Mucosa of stomach (tissue), 1 donor: Measurements from ENCODE around the gene MAST2.

ENCODE experiments used
- H3K27me3 ChIP-seq: one replicate; pipeline ENCODE4 v1.7.0; 2013; ENCODE audit warnings: mild to moderate bottlenecking, low read length; ENCODE audit not compliant: control insufficient read depth, insufficient read depth
- H3K36me3 ChIP-seq: one replicate; pipeline ENCODE4 v1.7.0; 2013; ENCODE audit warnings: low read length; ENCODE audit not compliant: control insufficient read depth, insufficient read depth
- H3K4me1 ChIP-seq: one replicate; pipeline ENCODE4 v1.7.0; 2013; ENCODE audit warnings: mild to moderate bottlenecking, low read length; ENCODE audit not compliant: control insufficient read depth, insufficient read depth
- H3K4me3 ChIP-seq: one replicate; pipeline ENCODE4 v1.7.0; 2013; ENCODE audit warnings: low read length
- H3K9ac ChIP-seq: one replicate; pipeline ENCODE4 v1.7.0; 2013; ENCODE audit warnings: mild to moderate bottlenecking, low read length, moderate library complexity
- H3K9me3 ChIP-seq: one replicate; pipeline ENCODE4 v1.7.0; 2013; ENCODE audit warnings: mild to moderate bottlenecking, low read length, moderate library complexity; ENCODE audit not compliant: control insufficient read depth
- donor health status: Pancreatic carcinoma.

Gene MAST2

DNA sequence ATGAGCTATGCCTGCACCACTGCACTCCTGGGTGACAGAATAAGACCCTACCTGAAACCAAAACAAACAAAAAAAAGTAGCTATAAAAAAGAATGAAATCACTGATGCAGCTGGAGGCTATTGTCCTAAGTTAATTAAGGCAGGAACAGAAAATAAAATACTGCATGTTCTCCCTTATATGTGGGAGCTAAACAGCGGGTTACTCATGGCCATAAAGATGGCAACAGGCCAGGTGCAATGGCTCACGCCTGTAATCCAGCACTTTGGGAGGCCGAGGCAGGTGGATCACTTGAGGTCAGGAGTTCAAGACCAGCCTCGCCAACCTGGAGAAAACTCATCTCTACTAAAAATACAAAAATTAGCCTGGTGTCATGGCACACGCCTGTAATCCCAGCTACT lies 176.4 kb downstream of the MAST2 start:
- H3K9ac ChIP-seq = no peak overlapping the region
- H3K9me3 ChIP-seq = no peaks in the 10 kb centered on the region
- H3K4me3 ChIP-seq = no peak overlapping the region
- no peaks in the 10 kb centered on the region for H3K27me3 ChIP-seq
- no peaks in the 10 kb centered on the region for H3K36me3 ChIP-seq
- peaks cover 19% of the 10 kb centered on the region for H3K4me1 ChIP-seq

DNA sequence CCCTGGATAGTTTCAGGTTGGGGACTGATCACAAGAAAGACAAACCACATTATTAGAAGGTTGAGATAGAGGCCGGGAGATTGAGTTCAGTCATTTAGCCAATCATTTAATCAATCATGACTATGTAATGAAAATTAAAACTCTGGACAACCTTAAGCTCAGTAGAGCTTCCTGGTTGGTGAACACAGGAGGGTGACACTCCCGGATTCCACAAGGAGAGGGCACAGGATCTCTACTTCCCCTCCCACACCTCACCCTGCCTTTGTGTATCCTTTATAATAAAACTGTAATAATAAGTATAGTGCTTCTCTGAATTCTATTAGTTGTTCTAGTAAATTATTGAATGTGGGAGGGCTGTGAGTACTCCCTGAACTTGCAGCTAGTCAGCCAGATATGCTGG lies 178.9 kb downstream of the MAST2 start:
- no peak overlapping the region for H3K4me3 ChIP-seq
- no peaks in the 10 kb centered on the region for H3K27me3 ChIP-seq
- H3K9ac ChIP-seq = no peak overlapping the region
- no peaks in the 10 kb centered on the region for H3K9me3 ChIP-seq
- H3K4me1 ChIP-seq = peaks cover 12% of the 10 kb centered on the region
- no peaks in the 10 kb centered on the region for H3K36me3 ChIP-seq

DNA sequence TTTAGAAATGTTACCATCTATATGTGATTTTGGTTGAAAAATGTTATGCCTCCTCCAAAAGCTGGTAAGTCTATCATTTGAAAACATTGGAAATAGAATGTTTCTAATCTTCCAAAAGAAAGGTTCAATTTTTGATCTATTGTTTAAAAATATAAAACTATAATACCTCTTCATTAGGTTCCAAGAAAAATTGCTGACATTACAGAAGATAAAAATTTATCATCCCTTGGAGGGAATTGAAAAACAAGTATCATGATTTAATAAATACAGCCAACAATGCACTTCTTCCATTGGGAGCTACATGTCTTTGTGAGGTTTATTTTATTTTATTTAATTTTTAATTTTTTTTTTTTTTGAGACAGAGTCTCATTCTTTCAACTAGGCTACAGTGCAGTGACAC lies 180.6 kb downstream of the MAST2 start:
- Histone ChIP-seq H3K4me1 (peaks cover 10% of the 10 kb centered on the region), H3K36me3 (no peaks in the 10 kb centered on the region), H3K9me3 (no peaks in the 10 kb centered on the region), H3K9ac (no peak overlapping the region), H3K27me3 (no peaks in the 10 kb centered on the region), H3K4me3 (no peak overlapping the region)

DNA sequence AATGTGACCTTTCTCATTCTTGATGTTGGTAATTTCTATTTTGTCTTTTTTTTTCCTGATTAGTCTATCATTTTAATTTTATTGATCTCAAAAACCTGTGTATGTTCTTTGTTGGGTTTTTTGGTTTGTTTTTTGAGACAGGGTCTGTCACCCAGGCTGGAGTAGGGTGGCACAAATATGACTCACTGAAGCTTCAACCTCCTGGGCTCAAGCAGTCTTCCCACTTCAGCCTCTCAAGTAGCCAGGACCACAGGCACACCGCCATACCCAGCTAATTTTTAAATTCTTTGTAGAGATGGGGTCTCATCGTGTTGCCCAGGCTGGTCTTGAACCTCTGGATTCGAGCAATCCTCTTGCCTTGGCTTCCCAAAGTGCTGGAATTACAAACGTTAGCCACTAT lies 183.8 kb downstream of the MAST2 start:
- Histone ChIP-seq H3K4me1 (no peaks in the 10 kb centered on the region), H3K9me3 (no peaks in the 10 kb centered on the region), H3K4me3 (no peak overlapping the region), H3K27me3 (no peaks in the 10 kb centered on the region), H3K9ac (no peak overlapping the region), H3K36me3 (no peaks in the 10 kb centered on the region)

DNA sequence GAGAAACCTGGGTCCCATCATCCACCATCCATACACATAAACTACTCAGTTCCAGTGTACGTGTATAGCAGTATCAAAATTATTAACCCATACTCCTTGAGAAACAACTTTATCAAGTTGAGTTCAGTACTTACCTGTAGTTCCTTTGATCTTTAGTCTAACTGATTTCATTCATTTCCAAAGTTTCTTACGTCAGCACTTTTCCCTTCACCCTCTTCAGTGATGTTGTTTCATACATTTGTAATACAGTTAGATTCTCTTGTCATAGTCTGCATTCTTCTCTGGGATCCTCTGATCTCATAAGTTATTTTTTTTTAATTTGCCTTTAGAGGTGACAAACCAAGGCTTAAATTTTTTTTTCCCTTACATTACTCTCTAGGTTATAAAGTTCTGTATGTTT lies 185.8 kb downstream of the MAST2 start:
- Histone ChIP-seq H3K4me3 (no peak overlapping the region), H3K9me3 (no peaks in the 10 kb centered on the region), H3K27me3 (no peaks in the 10 kb centered on the region), H3K9ac (no peak overlapping the region), H3K4me1 (no peaks in the 10 kb centered on the region), H3K36me3 (no peaks in the 10 kb centered on the region)

DNA sequence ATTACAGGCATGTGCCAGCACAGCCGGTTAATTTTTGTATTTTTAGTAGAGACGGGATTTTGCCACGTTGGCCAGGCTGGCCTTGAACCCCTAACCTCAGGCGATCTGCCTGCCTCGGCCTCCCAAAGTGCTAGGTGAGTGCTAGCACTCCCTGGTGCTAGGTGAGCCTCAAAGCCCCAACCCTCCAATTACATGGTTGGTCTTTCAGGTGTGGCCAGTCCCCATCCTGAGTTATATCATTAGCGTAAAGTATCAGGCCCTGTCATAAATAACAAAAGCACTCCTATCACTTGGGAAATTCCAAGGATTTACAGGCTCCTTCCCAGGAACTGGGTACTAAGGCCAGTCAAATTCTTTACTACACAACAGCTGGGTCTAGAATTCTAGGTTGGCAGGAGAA lies 191.0 kb downstream of the MAST2 start:
- no peaks in the 10 kb centered on the region for H3K36me3 ChIP-seq
- H3K9me3 ChIP-seq = no peaks in the 10 kb centered on the region
- no peaks in the 10 kb centered on the region for H3K4me1 ChIP-seq
- no peak overlapping the region for H3K9ac ChIP-seq
- no peak overlapping the region for H3K4me3 ChIP-seq
- H3K27me3 ChIP-seq = no peaks in the 10 kb centered on the region

DNA sequence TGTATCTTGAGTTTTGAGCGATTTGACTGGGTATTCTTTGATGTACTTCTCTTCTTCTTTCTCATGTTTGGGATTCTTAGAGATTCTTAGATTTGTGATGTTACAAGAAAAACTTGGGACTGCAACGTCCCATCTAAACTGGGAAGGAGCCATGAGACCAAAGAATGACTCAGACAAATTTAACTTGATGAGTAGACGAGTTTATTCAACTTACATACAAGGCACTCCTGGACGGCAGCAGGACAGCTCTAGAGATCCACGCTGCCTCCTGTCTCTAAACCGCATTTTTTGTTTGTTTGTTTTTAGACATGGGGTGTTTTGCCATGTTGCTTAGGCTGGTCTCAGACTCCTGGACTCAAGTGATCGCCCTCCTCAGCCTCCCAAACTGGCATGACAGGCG lies 191.9 kb downstream of the MAST2 start:
- H3K9ac ChIP-seq = no peak overlapping the region
- no peaks in the 10 kb centered on the region for H3K36me3 ChIP-seq
- H3K9me3 ChIP-seq = no peaks in the 10 kb centered on the region
- H3K4me1 ChIP-seq = no peaks in the 10 kb centered on the region
- no peak overlapping the region for H3K4me3 ChIP-seq
- H3K27me3 ChIP-seq = no peaks in the 10 kb centered on the region

DNA sequence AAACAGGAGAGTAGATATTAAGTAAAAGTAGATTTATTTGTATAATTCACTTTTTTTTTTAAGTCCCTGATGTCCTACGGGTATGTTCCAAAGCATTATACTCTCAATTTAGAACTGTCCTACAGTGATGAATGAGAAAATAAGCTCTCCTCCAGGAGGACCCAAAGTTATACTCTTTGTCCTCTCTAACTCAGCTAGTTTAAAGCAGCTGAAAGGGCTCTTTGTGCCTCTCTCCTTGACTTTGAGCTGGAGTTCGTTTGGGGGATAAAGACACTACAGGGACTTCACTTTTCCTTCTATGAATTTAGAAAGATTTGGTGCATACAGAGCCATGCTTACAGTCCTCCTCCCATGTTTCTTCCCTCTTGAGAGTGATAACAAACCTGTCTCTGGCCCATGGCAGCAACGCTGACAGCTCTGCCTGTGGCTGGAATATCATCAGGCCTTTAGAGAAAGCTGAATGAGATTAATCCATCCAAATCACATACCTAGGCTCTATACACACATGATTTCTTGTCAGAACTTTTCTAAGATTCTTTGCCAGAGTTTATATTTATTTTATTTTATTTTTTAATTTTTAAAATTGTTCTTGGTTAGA lies 194.7 kb downstream of the MAST2 start:
- Histone ChIP-seq H3K9ac (no peak overlapping the region), H3K27me3 (no peaks in the 10 kb centered on the region), H3K36me3 (no peaks in the 10 kb centered on the region), H3K9me3 (no peaks in the 10 kb centered on the region), H3K4me1 (no peaks in the 10 kb centered on the region), H3K4me3 (no peak overlapping the region)

DNA sequence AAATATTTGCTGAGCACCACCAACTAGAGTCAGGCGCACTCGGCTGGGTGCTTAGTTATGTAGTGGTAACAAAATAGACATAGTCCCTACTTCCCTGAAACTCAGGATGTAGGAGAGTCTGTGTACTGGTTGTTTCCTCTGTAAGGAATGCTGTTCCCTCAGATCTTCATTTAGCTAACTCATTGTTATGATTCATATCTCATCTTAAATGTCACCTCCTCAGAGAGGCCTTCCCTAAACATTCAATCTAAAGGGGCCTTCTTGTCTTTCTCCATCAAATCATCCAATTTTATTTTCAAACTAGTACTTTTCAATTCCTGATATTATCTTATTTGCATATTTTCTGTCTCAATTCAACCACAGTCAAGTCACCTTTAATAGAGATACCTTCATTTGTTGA lies 196.1 kb downstream of the MAST2 start:
- H3K9ac ChIP-seq = no peak overlapping the region
- no peak overlapping the region for H3K4me3 ChIP-seq
- no peaks in the 10 kb centered on the region for H3K4me1 ChIP-seq
- no peaks in the 10 kb centered on the region for H3K9me3 ChIP-seq
- H3K27me3 ChIP-seq = no peaks in the 10 kb centered on the region
- no peaks in the 10 kb centered on the region for H3K36me3 ChIP-seq

DNA sequence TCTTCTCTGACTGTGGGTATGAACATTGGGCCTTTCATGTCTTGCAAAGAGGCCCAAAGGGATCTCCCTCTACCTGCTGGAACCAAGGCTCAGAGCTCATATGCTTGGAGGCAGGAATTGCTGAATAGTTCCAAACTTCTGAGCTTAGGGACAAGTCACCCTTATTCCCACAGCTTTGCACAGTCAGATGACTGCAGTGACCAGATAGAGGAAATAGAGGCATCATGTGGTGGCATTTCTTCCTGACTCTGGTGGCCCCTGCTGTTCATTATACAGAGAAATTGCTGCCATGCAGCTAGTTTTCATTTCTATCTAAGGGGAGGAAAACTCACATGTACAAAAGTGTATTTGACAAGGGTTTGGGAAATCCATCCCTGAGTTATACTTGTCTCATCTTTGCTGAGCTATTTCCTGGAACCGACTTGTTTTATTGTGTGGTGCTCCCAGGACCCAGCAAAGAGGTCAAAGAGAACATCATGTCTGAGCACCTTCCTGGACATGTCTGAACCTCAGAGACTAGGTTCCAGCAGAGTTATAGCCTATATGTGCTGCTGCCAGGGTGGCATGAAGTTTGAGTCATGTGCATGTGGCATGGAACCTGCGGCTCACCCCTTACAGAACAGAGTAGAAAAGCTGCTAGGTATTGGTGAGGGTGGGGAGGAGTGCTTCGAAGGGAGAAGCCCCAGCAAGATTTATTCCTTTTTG lies 197.8 kb downstream of the MAST2 start:
- Histone ChIP-seq H3K4me3 (no peak overlapping the region), H3K27me3 (no peaks in the 10 kb centered on the region), H3K36me3 (no peaks in the 10 kb centered on the region), H3K9ac (no peak overlapping the region), H3K9me3 (no peaks in the 10 kb centered on the region), H3K4me1 (no peaks in the 10 kb centered on the region)

DNA sequence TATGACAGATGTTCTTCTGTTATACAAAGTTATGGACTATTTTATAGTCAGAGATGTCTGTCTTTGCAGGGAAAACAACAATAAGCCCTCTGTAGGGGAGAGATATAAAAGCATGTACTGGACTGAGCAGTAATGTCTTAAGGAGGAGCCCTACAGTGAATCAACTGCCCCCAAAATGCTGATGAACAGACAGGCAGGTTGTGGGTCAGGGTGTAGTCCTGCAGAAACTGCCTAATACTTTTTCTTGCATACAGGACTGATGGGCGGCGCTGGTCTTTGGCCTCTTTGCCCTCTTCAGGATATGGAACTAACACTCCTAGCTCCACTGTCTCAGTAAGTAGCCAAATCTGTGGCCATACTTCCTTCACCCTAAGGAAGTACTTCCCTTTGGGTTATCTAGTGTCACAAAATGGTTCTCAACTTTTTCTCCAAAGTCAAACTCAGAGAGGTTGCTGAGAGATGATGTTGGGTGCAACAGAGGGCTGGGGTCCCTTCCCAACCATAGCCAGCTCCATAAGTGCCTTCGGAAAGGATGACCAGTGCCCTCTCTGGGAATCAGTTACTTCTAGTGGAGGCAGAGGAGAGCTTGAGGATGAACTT lies 199.2 kb downstream of the MAST2 start:
- Histone ChIP-seq H3K36me3 (no peaks in the 10 kb centered on the region), H3K27me3 (no peaks in the 10 kb centered on the region), H3K9ac (no peak overlapping the region), H3K4me1 (no peaks in the 10 kb centered on the region), H3K9me3 (no peaks in the 10 kb centered on the region), H3K4me3 (no peak overlapping the region)

DNA sequence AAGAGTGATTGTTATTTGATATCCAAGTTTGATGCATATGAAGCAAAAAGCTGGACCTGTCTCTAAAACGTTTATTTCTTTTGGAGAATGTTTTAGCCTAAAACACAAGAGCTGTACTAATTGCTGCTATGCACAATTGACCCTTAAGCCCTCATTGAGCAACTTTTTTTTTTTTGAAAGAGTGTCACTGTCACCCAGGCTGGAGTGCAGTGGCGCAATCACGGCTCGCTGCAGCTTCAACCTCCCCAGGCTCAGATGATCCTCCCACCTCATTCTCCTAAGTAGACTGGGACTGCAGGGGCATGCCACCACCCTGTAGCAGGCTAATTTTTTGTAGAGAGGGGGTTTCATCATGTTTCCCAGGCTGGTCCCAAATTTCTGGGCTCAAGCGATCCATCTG lies 199.9 kb downstream of the MAST2 start:
- no peak overlapping the region for H3K9ac ChIP-seq
- H3K36me3 ChIP-seq = no peaks in the 10 kb centered on the region
- H3K4me1 ChIP-seq = no peaks in the 10 kb centered on the region

More for the DNA sequence above, 199.9 kb downstream of the MAST2 start:
- Histone ChIP-seq H3K27me3 (no peaks in the 10 kb centered on the region), H3K4me3 (no peak overlapping the region), H3K9me3 (no peaks in the 10 kb centered on the region)
